GM23248 (cell line): ENCODE data around the gene TYRP1.

Experiments
- EZH2 ChIP-seq: fragments of 200-600 bp; sonication (generic); IDR thresholded peaks from 2 replicates; pipeline ENCODE4 v1.6.1; 2018; ENCODE audit warnings: antibody characterized with exemption, mild to moderate bottlenecking; ENCODE audit not compliant: insufficient read depth, poor library complexity, severe bottlenecking
- EZH2phosphoT487 ChIP-seq: fragments of 200-600 bp; sonication (generic); IDR thresholded peaks from 2 replicates; pipeline ENCODE4 v1.6.1; 2018; ENCODE audit warnings: antibody characterized with exemption, moderate library complexity, mild to moderate bottlenecking, low read depth; ENCODE audit not compliant: insufficient read depth

DNA sequence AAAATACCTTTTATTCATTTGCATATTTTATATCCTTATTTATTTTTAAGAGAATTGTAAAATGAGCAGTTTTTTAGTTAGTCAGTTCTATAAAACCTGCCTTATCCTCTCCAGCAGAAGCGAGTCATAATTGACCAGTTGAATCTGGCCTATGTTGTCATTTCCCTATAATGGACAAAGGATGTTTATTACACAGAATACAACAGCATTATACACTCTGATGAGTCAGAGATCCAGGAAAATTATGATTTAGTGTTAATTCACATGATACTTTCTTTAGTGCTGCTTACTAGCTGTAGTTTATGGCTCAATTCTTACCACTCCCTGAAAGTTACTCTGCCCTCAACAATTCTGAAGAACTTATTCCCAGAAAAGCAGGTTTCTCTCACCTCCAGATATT is 54.8 kb downstream of the TYRP1 start:
- TF ChIP-seq EZH2 (no peak), EZH2phosphoT487 (no peak)
